Lower leg skin (tissue), 4 donors: ENCODE data around the gene FNDC3B. TPM values are rescaled to one million over a fixed set of nuclear protein-coding genes. Genes with fewer than 3 reads are reported as not detected.

ENCODE experiments used
- DNase-seq, 2 donors: peaks; one replicate each; pipeline ENCODE4 v3.0.0-alpha.2; 2019; ENCODE audit warnings: low spot score in 2 of 2
- H3K4me3 ChIP-seq: fragments of 200-600 bp; sonication (generic); 2 replicates; pipeline ENCODE4 v1.5.1; 2017; ENCODE audit warnings: mild to moderate bottlenecking, low read depth; ENCODE audit not compliant: poor library complexity, severe bottlenecking
- CTCF ChIP-seq, 3 donors: fragments of 450-650 bp; IDR thresholded peaks; one replicate each; pipeline ENCODE4 v1.5.1; 2016; ENCODE audit warnings: antibody characterized with exemption in 3 of 3, mild to moderate bottlenecking in 3 of 3, moderate library complexity in 2 of 3
- POLR2A ChIP-seq, 2 donors: fragments of 450-650 bp; IDR thresholded peaks; one replicate each; pipeline ENCODE4 v1.6.1; 2016 to 2017; ENCODE audit warnings: antibody characterized with exemption in 2 of 2, mild to moderate bottlenecking in 1 of 2, moderate library complexity in 1 of 2
- WGBS, 2 donors: methylation state at CpG; one replicate each; pipeline ENCODE4 v1.1.5; 2018; 5-methylcytosine and 5-hydroxymethylcytosine counted together
- intact Hi-C: fragments of 100-400 bp; cut with DNase I; formaldehyde crosslinking; loops from one replicate; pipeline ENCODE4 v1.15.0; 2023; ENCODE audit warnings: low total_unique reads
- total RNA-seq, 4 donors: library from RNA; depleted of rRNA; stranded (reverse); fragments of >200 nt; gene quantifications; one replicate each; pipeline ENCODE4 v1.1.0, GENCODE V29; 2016

Gene FNDC3B
- total RNA-seq, 4 donors from 2014 or later, result 22.9 to 39.3 (median 23.2) TPM

- intact Hi-C loops, result no loop called here
- no peak for DNase-seq
- H3K4me3 ChIP-seq, result no peak overlapping the region
- TF ChIP-seq POLR2A (IDR thresholded peaks at IDR 0.05), result no peak
- TF ChIP-seq CTCF (IDR thresholded peaks at IDR 0.05), result no peak
Measured at GRCh38 chr3:172219750-172220149, 180.4 kb downstream of the FNDC3B start.

DNA sequence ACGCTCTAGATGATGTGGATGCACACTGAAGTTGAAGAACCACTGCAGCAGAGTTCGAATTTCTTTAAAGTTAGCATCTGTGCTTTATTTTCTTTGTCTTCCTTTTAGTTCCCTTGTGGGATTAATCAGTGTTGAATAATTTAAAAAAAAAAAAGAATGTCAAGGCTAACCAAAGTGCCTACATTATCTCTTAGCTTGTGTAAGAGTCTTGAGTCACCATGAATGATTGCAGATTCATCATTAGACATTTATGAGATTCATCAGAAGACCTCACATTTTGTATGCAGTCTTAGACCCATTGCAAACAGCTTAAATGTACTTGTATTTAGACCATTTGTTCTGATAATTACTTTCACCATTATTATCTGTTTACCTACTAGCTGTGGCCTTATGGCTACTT, 182.2 kb downstream of the FNDC3B start:
- H3K4me3 ChIP-seq, result no peak overlapping the region
- intact Hi-C loops, result no loop called here
- no peak for DNase-seq
- 74 to 77% methylated on average over 2 of the region's 2 CpGs for WGBS, 2 donors
- TF ChIP-seq CTCF (IDR thresholded peaks at IDR 0.05) (no peak), POLR2A (IDR thresholded peaks at IDR 0.05) (no peak)

DNA sequence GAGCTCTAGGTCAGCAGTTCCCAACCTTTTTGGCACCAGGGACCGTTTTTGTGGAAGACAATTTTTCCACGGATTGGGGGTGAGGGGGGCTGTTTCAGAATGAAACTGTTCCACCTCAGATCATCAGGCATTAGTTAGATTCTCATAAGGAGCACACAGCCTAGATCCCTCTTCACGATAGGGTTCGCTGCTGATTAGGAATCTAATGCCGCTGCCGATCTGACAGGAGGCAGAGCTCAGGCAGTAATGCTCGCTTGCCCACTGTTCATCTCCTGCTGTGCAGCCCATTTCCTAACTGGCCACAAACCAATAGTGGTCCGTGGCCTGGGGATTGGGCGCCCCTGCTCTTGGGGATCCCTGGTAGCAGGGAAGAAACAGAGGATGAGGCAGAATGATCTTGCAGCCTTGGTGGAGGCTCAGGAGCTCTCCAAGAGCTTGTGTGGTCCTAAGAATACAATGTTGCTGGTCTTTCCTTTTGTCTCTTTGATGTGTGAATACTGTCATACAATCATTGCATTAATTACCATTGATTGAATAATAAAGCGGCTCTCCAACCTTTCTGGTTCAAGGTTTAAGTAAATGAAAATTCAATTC, 183.2 kb downstream of the FNDC3B start:
- no peak for DNase-seq
- intact Hi-C loops, result no loop called here
- no peak for TF ChIP-seq POLR2A (IDR thresholded peaks at IDR 0.05)
- TF ChIP-seq CTCF (IDR thresholded peaks at IDR 0.05), result no peak
- no peak overlapping the region for H3K4me3 ChIP-seq
- whole genome bisulfite sequencing, 2 donors, result 85 to 86% methylated on average over 10 of the region's 10 CpGs

DNA sequence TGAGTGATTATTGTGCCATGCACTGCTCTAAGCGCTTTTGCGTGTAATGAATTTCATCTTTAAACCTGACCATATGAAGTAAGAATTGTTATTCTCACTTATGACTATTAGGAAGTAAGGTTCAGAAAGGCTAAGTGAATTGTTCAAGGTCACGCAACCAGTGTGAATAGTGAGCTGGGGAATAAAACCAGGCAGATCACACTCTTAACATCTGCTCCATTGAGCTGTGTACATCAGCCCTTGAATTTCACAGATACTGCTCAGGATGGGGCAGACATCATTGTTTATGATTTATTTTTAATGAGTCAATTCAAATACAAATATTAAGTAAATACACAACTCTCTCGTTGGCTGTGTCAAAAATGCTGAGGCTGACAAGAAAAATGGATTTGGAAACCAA, 184.5 kb downstream of the FNDC3B start:
- intact Hi-C loops, result no loop called here
- 94 to 96% methylated on average over 4 of the region's 4 CpGs for WGBS, 2 donors
- no peak overlapping the region for H3K4me3 ChIP-seq

DNA sequence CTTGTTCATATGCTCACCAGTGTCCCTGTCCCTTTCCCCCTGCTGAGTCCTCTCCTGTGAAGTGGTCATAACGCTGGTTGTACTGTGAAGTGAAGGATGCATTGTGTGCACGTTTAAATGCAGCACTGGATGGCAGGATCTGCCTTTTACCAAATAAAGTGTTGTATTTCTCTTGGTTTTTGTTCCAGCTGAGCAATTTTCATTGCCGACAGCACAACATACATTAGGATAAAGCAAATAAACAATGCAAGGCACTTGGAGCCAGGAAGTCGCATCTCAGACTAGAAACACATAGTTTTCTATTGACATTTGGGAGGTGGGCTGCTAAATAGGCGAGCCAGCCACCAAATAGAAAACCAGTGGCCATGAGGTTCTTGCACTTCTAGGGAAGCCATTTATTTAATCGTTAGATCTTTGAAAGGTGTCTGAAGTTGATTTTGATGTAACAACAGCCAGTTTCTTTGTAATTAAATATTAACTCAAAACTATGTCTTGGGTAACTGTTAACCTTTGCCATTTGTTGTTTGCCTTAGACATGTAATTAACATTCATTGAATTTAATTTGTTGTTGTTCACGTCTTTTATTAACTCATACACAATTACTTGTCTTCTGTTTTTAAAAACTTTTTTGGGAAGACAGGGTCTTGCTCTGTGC, 185.3 kb downstream of the FNDC3B start:
- no peak for TF ChIP-seq POLR2A (IDR thresholded peaks at IDR 0.05)
- TF ChIP-seq CTCF (IDR thresholded peaks at IDR 0.05), result no peak
- WGBS, 2 donors, result 88 to 91% methylated on average over 7 of the region's 7 CpGs
- no peak for DNase-seq

More for the DNA sequence above, 184.5 kb downstream of the FNDC3B start:
- no peak for DNase-seq
- TF ChIP-seq CTCF (IDR thresholded peaks at IDR 0.05) (no peak), POLR2A (IDR thresholded peaks at IDR 0.05) (no peak)

More for the DNA sequence above, 185.3 kb downstream of the FNDC3B start:
- intact Hi-C loops, result no loop called here
- H3K4me3 ChIP-seq, result no peak overlapping the region
